Stimulated activated naive CD8-positive, alpha-beta T cell treated with anti-CD3 and anti-CD28 coated beads, Interleukin-15, amount 100 ng/mL, for 72 hours (primary cell): ENCODE measurements around the gene ARMC7.
"Not testable (repeated sequence)": the region's sequence is repeated elsewhere in the genome, so short reads cannot be mapped to it uniquely, and the experiment has no call there.

Experiments
- ATAC-seq: fragments of 150-1000 bp; cut with Tn5 transposase; 2 replicates; pipeline ENCODE4 v1.10.0; 2021; ENCODE audit warnings: mild to moderate bottlenecking, moderate library complexity
- DNase-seq, 2 donors: peaks; one replicate each; pipeline ENCODE4 v3.0.0; 2021 to 2022
- H3K27ac Mint-ChIP-seq, 2 donors: one replicate each; pipeline ENCODE4 v1.8.0; 2022; ENCODE audit warnings: mild to moderate bottlenecking in 2 of 2, mixed read lengths in 2 of 2, moderate library complexity in 2 of 2
- H3K27me3 Mint-ChIP-seq: one replicate; pipeline ENCODE4 v1.8.0; 2022; ENCODE audit warnings: mixed read lengths
- H3K4me1 Mint-ChIP-seq: one replicate; pipeline ENCODE4 v1.8.0; 2022; ENCODE audit warnings: mild to moderate bottlenecking, mixed read lengths
- H3K4me3 Mint-ChIP-seq, 2 donors: one replicate each; pipeline ENCODE4 v1.8.0; 2022; ENCODE audit warnings: mild to moderate bottlenecking in 2 of 2, mixed read lengths in 2 of 2, moderate library complexity in 1 of 2
- H3K9me3 Mint-ChIP-seq, 2 donors: one replicate each; pipeline ENCODE4 v1.8.0; 2022; ENCODE audit warnings: mixed read lengths in 2 of 2

Gene ARMC7

GRCh38 chr17:75129576-75129975 lies 19.8 kb downstream of the ARMC7 start:
- H3K27ac Mint-ChIP-seq: peak overlapping the region in 1 of 2 donors; percentile 74
- no peaks in the 10 kb centered on the region for H3K27me3 Mint-ChIP-seq

GRCh38 chr17:75130059-75130631 lies 20.4 kb downstream of the ARMC7 start:
- Mint-ChIP-seq H3K27me3 (no peaks in the 10 kb centered on the region), H3K9me3 (no peaks in the 10 kb centered on the region), H3K27ac (peak overlapping the region; percentile 90 to 93), H3K4me3 (peak overlapping the region; percentile 87 to 95), H3K4me1 (peaks cover 50% of the 10 kb centered on the region)
- DNase-seq (no peak), ATAC-seq (no peak)

More at GRCh38 chr17:75129576-75129975, 19.8 kb downstream of the ARMC7 start:
- DNase-seq: no peak
- no peaks in the 10 kb centered on the region for H3K9me3 Mint-ChIP-seq
- peaks cover 55% of the 10 kb centered on the region for H3K4me1 Mint-ChIP-seq
- no peak for ATAC-seq
- H3K4me3 Mint-ChIP-seq: peak overlapping the region; percentile 10 to 69

- Mint-ChIP-seq H3K9me3 (no peaks in the 10 kb centered on the region), H3K27me3 (no peaks in the 10 kb centered on the region), H3K27ac (peak overlapping the region; percentile 90 to 93), H3K4me3 (peak overlapping the region; percentile 87 to 95), H3K4me1 (peaks cover 43% of the 10 kb centered on the region)
- DNase-seq (peak; percentile 53 to 54), ATAC-seq (peak; percentile 70)
Measured at GRCh38 chr17:75130632-75131277, 21.0 kb downstream of the ARMC7 start.

- peak within 1 kb of the TSS; percentile 95 to 96 for H3K27ac Mint-ChIP-seq
- no peaks in the 10 kb centered on the region for H3K9me3 Mint-ChIP-seq
Measured at GRCh38 chr17:75131278-75132017, 21.7 kb downstream of the ARMC7 start, which contains the start of gene NT5C. TSS of gene NT5C (minus strand) at chr17:75131742. CDS start at chr17:75131707, 35 bp downstream.

GRCh38 chr17:75132018-75133000 lies 22.5 kb downstream of the ARMC7 start:
- H3K4me3 Mint-ChIP-seq: peak overlapping the region; percentile 91 to 95

More at GRCh38 chr17:75131278-75132017, 21.7 kb downstream of the ARMC7 start, which contains the start of gene NT5C:
- Mint-ChIP-seq H3K27me3 (no peaks in the 10 kb centered on the region), H3K4me3 (peak within 1 kb of the TSS; percentile 91 to 95), H3K4me1 (peaks cover 37% of the 10 kb centered on the region)
- peak; percentile 92 for ATAC-seq
- DNase-seq: peak; percentile 80 to 81

GRCh38 chr17:75133001-75133400 lies 23.2 kb downstream of the ARMC7 start:
- Mint-ChIP-seq H3K9me3 (no peaks in the 10 kb centered on the region), H3K27me3 (no peaks in the 10 kb centered on the region), H3K27ac (no peak overlapping the region), H3K4me3 (no peak overlapping the region), H3K4me1 (peaks cover 35% of the 10 kb centered on the region)
- DNase-seq (no peak), ATAC-seq (no peak)

More at GRCh38 chr17:75132018-75133000, 22.5 kb downstream of the ARMC7 start:
- ATAC-seq, H3K9me3 Mint-ChIP-seq, DNase-seq, H3K27me3 Mint-ChIP-seq: not testable (repeated sequence)
- Mint-ChIP-seq H3K4me1 (peaks cover 37% of the 10 kb centered on the region), H3K27ac (peak overlapping the region; percentile 95 to 96)

- not testable (repeated sequence) for DNase-seq, ATAC-seq, H3K4me3 Mint-ChIP-seq, H3K27me3 Mint-ChIP-seq, H3K9me3 Mint-ChIP-seq
- H3K27ac Mint-ChIP-seq: peak overlapping the region; percentile 14 to 63
- H3K4me1 Mint-ChIP-seq: peaks cover 30% of the 10 kb centered on the region
Measured at GRCh38 chr17:75133607-75134347, 24.0 kb downstream of the ARMC7 start.

- H3K4me3 Mint-ChIP-seq: no peak overlapping the region
- H3K4me1 Mint-ChIP-seq: peaks cover 13% of the 10 kb centered on the region
- peak overlapping the region; percentile 54 to 70 for H3K27ac Mint-ChIP-seq
- DNase-seq (no peak), ATAC-seq (no peak)
- no peaks in the 10 kb centered on the region for H3K27me3 Mint-ChIP-seq
- no peaks in the 10 kb centered on the region for H3K9me3 Mint-ChIP-seq
Measured at GRCh38 chr17:75135452-75135851, 25.7 kb downstream of the ARMC7 start.

GRCh38 chr17:75135946-75136345 lies 26.2 kb downstream of the ARMC7 start:
- Mint-ChIP-seq H3K27ac (peak overlapping the region; percentile 54 to 70), H3K4me1 (peaks cover 10% of the 10 kb centered on the region), H3K9me3 (no peaks in the 10 kb centered on the region), H3K27me3 (no peaks in the 10 kb centered on the region), H3K4me3 (no peak overlapping the region)
- ATAC-seq (no peak), DNase-seq (no peak)

- not testable (repeated sequence) for H3K27ac Mint-ChIP-seq
- peaks cover 10% of the 10 kb centered on the region for H3K4me1 Mint-ChIP-seq
Measured at GRCh38 chr17:75137762-75138161, 28.0 kb downstream of the ARMC7 start.

GRCh38 chr17:75138519-75138918 lies 28.8 kb downstream of the ARMC7 start:
- DNase-seq: no peak
- ATAC-seq: no peak
- Mint-ChIP-seq H3K4me1 (peaks cover 10% of the 10 kb centered on the region), H3K27ac (no peak overlapping the region), H3K4me3 (no peak overlapping the region), H3K27me3 (no peaks in the 10 kb centered on the region), H3K9me3 (no peaks in the 10 kb centered on the region)

More at GRCh38 chr17:75137762-75138161, 28.0 kb downstream of the ARMC7 start:
- not testable (repeated sequence) for H3K9me3 Mint-ChIP-seq, H3K4me3 Mint-ChIP-seq, ATAC-seq, H3K27me3 Mint-ChIP-seq, DNase-seq

GRCh38 chr17:75142236-75142971 lies 32.6 kb downstream of the ARMC7 start:
- H3K4me3 Mint-ChIP-seq: no peak overlapping the region
- no peak for DNase-seq
- no peak overlapping the region for H3K27ac Mint-ChIP-seq
- H3K9me3 Mint-ChIP-seq: no peaks in the 10 kb centered on the region
- H3K4me1 Mint-ChIP-seq: peaks cover 10% of the 10 kb centered on the region
- no peak for ATAC-seq
- H3K27me3 Mint-ChIP-seq: no peaks in the 10 kb centered on the region

- Mint-ChIP-seq H3K27ac (no peak overlapping the region), H3K4me3 (no peak overlapping the region)
Measured at GRCh38 chr17:75144816-75145512, 35.2 kb downstream of the ARMC7 start.

More at GRCh38 chr17:75144816-75145512, 35.2 kb downstream of the ARMC7 start:
- no peak for DNase-seq
- Mint-ChIP-seq H3K9me3 (no peaks in the 10 kb centered on the region), H3K27me3 (no peaks in the 10 kb centered on the region), H3K4me1 (peaks cover 10% of the 10 kb centered on the region)
- no peak for ATAC-seq
